GM19328 (cell line): ENCODE results near the gene ASZ1.

ENCODE experiments used
- ATAC-seq: cut with Tn5 transposase; IDR thresholded peaks from one replicate; pipeline ENCODE4 v1.9.1; 2021; ENCODE audit warnings: mild to moderate bottlenecking, moderate library complexity; ENCODE audit not compliant: unreplicated experiment

The ASZ1 gene

GRCh38 chr7:117403737-117404136 is 23.6 kb downstream of the ASZ1 start:
- ATAC-seq = no peak

- no peak for ATAC-seq
Observed at GRCh38 chr7:117402109-117402508, 25.2 kb downstream of the ASZ1 start.

GRCh38 chr7:117401293-117402002 is 25.8 kb downstream of the ASZ1 start:
- no peak for ATAC-seq

- ATAC-seq = no peak
Observed at GRCh38 chr7:117399820-117400422, 27.4 kb downstream of the ASZ1 start.

- no peak for ATAC-seq
Observed at GRCh38 chr7:117395743-117396142, 31.6 kb downstream of the ASZ1 start.

- ATAC-seq = no peak
Observed at GRCh38 chr7:117393781-117394180, 33.5 kb downstream of the ASZ1 start.

GRCh38 chr7:117389871-117390270 is 37.4 kb downstream of the ASZ1 start:
- ATAC-seq = no peak

GRCh38 chr7:117386110-117386706 is 41.1 kb downstream of the ASZ1 start:
- ATAC-seq = no peak

- ATAC-seq = no peak
Observed at GRCh38 chr7:117385363-117386109, 41.8 kb downstream of the ASZ1 start.

- no peak for ATAC-seq
Observed at GRCh38 chr7:117384688-117385362, 42.5 kb downstream of the ASZ1 start.

GRCh38 chr7:117383483-117384189 is 43.7 kb downstream of the ASZ1 start:
- ATAC-seq = no peak

- ATAC-seq = no peak
Observed at GRCh38 chr7:117383046-117383445, 44.2 kb downstream of the ASZ1 start.

GRCh38 chr7:117381362-117381761 is 45.9 kb downstream of the ASZ1 start:
- no peak for ATAC-seq

GRCh38 chr7:117375380-117375779 is 51.9 kb downstream of the ASZ1 start:
- no peak for ATAC-seq

GRCh38 chr7:117372073-117372472 is 55.2 kb downstream of the ASZ1 start:
- no peak for ATAC-seq

- ATAC-seq = no peak
Observed at GRCh38 chr7:117364339-117365080, 62.8 kb downstream of the ASZ1 start.

- ATAC-seq = peak; percentile 58
Observed at GRCh38 chr7:117362294-117362888, 64.9 kb downstream of the ASZ1 start.

- ATAC-seq = no peak
Observed at GRCh38 chr7:117350027-117350426, 77.3 kb downstream of the ASZ1 start.

GRCh38 chr7:117349570-117349969 is 77.7 kb downstream of the ASZ1 start:
- no peak for ATAC-seq
